SK-MEL-5 (cell line): ENCODE data around the gene OR6S1. TPM values are rescaled to one million over a fixed set of nuclear protein-coding genes. Genes with fewer than 3 reads are reported as not detected.
A peak's percentile ranks its signal among the peaks of the same experiment; 100 is the strongest.

ENCODE experiments used
- DNase-seq: peaks from one replicate; pipeline ENCODE4 v3.0.0-alpha.2; 2016; ENCODE audit warnings: low read depth, low spot score
- in situ Hi-C: cut with HindIII; loops from 2 replicates; pipeline ENCODE4 v1.10.0; 2016; ENCODE audit warnings: low sequenced_read_pairs, high pct_unique_total_duplicates, low pct_unique_long_range_greater_than_20kb
- polyA plus RNA-seq, 2 experiments: library from polyadenylated mRNA; depleted of rRNA; stranded (reverse); fragments of >200 nt; gene quantifications; 2 replicates each; pipeline ENCODE4 v1.2.3, GENCODE V29; 2015
- total RNA-seq: library from RNA; depleted of rRNA; stranded (reverse); fragments of >200 nt; shearing (Covaris generic); gene quantifications from 2 replicates; pipeline ENCODE4 v1.2.3, GENCODE V29; 2014; rRNA removed

The OR6S1 gene, protein sequence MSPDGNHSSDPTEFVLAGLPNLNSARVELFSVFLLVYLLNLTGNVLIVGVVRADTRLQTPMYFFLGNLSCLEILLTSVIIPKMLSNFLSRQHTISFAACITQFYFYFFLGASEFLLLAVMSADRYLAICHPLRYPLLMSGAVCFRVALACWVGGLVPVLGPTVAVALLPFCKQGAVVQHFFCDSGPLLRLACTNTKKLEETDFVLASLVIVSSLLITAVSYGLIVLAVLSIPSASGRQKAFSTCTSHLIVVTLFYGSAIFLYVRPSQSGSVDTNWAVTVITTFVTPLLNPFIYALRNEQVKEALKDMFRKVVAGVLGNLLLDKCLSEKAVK
- not detected in 2 replicates for total RNA-seq
- polyA plus RNA-seq (2015; cell fraction: cytosol; rRNA removed): not detected in 2 replicates
- polyA plus RNA-seq (2015; cell fraction: nucleus; rRNA removed): not detected in 2 replicates

DNA sequence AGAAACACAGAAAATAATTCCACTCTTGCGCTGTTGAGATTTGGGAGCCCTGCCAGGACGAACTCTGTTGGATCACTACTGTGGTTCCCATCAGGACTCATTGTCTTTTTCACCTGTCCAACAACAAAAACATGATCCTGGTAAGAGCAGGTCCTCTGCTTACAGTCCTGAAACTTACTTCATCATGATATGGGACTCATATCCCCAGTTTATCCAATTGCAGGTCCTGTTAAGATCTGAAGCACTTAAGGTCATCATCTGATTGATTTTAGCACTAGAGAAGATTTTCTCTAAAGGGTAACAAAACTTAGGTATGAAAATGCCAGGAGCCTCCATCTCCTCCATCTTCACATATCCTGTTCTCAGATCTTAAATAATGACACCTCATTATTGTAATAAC, at the start of gene OR6S1:
OR6S1 (minus strand) TSS at position 101 of the 400 bp plus-strand sequence; CDS start at position 101, 0 bp downstream.
- DNase-seq: no peak
- in situ Hi-C loops: no loop called here

- in situ Hi-C loops: no loop called here
- peak; percentile 84 for DNase-seq
These were observed 49.6 kb upstream of the OR6S1 start for GRCh38 chr14:20690848-20691640.

- in situ Hi-C loops: no loop called here
- no peak for DNase-seq
These were observed 46.8 kb upstream of the OR6S1 start, which contains the start of gene ANG for GRCh38 chr14:20688167-20688839. Gene ANG, plus strand, starts transcription at chr14:20688764. Its CDS starts 4,801 bp downstream, at chr14:20693565.

GRCh38 chr14:20687362-20688166, 46.1 kb upstream of the OR6S1 start:
- in situ Hi-C loops: no loop called here
- no peak for DNase-seq

- in situ Hi-C loops: no loop called here
- no peak for DNase-seq
These were observed 45.1 kb upstream of the OR6S1 start for GRCh38 chr14:20686386-20687143.

DNA sequence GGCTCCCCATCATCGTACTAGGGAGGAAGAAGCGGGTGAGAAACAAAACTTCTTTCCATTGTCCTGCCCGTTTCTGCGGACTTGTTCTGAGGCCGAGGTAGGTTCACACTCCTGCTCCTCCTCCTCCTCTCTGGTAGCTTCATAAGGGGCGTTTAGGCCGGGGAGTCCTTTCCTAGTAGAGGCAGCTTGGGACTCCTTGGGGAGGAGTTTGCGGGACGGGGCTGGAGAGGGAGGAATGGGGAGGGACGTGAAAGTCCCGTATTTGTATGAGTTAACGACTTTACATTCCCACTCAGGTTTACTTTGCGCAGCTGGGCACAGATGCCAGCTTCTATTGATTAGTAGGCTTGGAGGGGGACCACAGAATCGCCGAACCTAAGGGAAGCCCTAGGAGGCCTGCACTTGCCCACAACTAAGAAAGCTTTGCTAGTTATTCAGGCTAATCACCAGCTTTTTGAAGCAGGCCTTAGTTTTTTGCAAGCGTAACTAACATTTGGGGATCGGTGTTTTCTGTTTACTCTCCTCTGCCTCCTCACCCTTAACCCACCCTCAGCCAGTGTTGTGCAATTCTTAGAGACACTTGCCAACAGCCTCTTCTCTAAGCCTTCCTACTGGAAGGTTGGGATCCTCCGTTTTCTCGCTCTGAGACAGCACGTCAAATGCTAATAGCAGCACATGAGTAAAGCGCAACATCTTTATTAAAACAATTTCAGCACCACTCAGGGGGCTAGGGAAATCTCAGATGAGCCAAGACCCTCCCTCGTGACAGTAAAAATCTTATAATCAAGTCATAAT, 43.4 kb upstream of the OR6S1 start:
- in situ Hi-C loops: no loop called here

GRCh38 chr14:20683891-20684661, 42.6 kb upstream of the OR6S1 start, which contains the start of gene RNASE4:
Gene RNASE4, plus strand, starts transcription at chr14:20684560. Its CDS starts 14,812 bp downstream, at chr14:20699372.
- peak; percentile 88 for DNase-seq
- in situ Hi-C loops: no loop called here

More for the DNA sequence above, 43.4 kb upstream of the OR6S1 start:
- peak; percentile 32 for DNase-seq

GRCh38 chr14:20683125-20683890, 41.8 kb upstream of the OR6S1 start:
- in situ Hi-C loops: no loop called here
- DNase-seq: peak; percentile 94

- in situ Hi-C loops: no loop called here
- peak; percentile 94 for DNase-seq
These were observed 41.1 kb upstream of the OR6S1 start for GRCh38 chr14:20682435-20683124.

DNA sequence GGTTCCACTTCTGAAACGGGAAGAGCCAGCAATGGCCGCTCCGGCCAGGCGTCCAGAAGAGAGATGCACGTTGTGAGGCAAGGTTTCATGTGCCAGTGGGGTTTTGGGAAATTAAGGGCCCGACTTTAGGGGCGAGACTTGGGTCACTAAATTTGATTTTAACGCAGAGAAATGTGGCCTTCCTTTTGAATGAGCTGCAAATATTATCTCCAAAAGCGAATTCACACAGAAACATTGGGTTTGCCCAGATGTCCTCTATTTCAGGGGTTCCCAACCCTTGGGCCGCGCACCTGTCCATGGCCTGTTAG, 40.6 kb upstream of the OR6S1 start:
- DNase-seq: no peak
- in situ Hi-C loops: no loop called here

- DNase-seq: peak; percentile 93
- in situ Hi-C loops: no loop called here
These were observed 40.0 kb upstream of the OR6S1 start for GRCh38 chr14:20681348-20682126.

DNA sequence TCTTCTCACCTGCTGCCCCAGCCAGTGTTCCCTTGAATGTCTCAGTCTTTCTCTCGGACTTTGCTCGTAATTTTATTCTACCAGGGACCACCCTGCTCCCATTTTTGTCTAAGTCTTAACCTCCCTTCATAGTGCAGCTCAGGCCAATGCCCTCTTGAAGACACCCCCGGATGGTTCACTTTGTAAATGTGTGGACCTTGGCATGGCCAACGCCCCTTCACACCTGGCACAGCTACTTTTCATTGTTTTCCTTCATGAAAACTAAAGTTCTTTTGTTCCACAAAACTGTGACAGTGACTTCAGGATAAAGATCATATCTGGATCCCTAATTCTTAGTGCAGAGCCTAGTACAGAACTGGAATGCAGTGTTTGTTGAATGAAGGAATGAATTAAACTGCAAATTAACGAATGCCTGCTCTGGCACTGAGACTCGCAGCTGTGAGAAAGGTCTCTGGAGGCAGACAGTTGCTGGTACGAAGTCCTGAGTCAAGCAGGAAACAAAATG, 39.4 kb upstream of the OR6S1 start:
- no peak for DNase-seq
- in situ Hi-C loops: no loop called here

DNA sequence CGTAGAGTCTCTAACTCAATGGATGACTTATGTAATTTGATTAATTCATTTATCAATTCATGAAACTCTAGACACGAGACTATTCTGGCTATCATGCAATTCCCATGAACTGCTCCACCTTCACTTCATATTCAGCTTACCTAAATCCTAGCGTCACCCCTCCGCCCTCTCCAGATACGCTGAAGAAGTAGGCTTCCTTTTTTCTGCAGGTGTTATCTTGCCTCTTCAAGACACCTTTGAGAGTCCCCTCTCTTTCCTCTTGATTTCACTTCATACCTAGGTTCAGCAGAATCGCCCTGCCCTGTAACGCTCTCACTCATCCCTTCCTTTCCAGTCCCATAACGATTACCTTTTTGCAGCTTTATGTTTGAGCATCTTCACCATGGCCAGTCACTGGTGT, 38.9 kb upstream of the OR6S1 start:
- in situ Hi-C loops: no loop called here
- DNase-seq: no peak
